ENCODE measurements around the gene GLOD4. TPM values are rescaled to one million over a fixed set of nuclear protein-coding genes. Genes with fewer than 3 reads are reported as not detected.
A peak's percentile ranks its signal among the peaks of the same experiment; 100 is the strongest.

Gene GLOD4
- total and polyA plus RNA-seq, 5 experiments from 2014 or later, result 79.9 to 97.4 (median 96.2) TPM

DNA sequence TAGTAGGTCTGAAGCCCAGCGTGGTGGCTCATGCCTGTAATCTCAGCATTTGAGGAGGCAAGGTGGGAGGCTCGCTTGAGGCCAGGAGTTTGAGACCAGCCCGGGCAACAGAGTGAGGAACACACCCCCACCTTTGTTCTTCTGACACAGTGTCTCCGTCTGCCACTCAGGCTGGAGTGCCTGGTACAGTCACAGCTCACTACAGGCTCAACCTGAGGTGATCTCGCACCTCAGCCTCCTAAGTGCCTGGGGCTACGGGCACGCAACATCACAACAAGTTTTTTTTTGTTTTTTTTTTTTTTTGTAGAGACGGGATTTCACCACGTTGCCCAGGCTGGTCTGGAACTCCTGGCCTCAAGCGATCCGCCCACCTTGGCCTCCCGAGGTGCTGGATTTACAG is 56.3 kb downstream of the GLOD4 start:
- H3K4me3 Mint-ChIP-seq, result no peak overlapping the region
- H3K36me3 Mint-ChIP-seq, result no peaks in the 10 kb centered on the region
- ATAC-seq (no peak), DNase-seq (no peak)
- POLR2A ChIA-PET, result interaction anchor here (0.7 kb wide), 2 partner anchors 56 to 735 kb away, joined by 3 to 5 read pairs; no protein-coding TSS in a partner anchor
- H3K9me3 Mint-ChIP-seq, result no peaks in the 10 kb centered on the region
- H3K27ac Mint-ChIP-seq, result no peak overlapping the region
- H3K27me3 Mint-ChIP-seq, result peaks cover 0 to 6% (median 0%) of the 10 kb centered on the region in 5 donors
- H3K4me1 Mint-ChIP-seq, result peaks cover 0 to 3% (median 0%) of the 10 kb centered on the region in 4 donors

DNA sequence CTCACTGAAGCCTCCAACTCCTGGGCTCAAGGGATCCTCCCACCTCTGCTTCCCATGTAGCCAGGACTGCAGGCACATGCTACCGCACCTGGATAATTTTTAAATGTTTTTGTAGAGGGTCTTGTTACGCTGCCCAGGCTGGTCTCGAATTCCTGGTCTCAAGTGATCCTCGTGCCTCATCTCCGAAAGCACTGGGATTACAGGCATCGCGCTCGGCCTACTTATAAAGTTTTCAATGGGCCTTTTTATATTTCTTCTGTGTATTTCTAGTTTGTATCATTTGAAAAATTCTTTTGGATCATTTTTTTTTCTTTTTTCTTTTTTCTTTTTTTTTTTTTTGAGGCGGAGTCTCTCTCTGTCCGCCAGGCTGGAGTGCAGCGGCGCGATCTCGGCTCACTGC is 57.0 kb downstream of the GLOD4 start:
- ATAC-seq (no peak), DNase-seq (no peak)
- no peak overlapping the region for H3K4me3 Mint-ChIP-seq
- H3K36me3 Mint-ChIP-seq, result no peaks in the 10 kb centered on the region
- H3K9me3 Mint-ChIP-seq, result no peaks in the 10 kb centered on the region
- no peaks in the 10 kb centered on the region for H3K4me1 Mint-ChIP-seq
- no peak overlapping the region for H3K27ac Mint-ChIP-seq
- peaks cover 0 to 6% (median 0%) of the 10 kb centered on the region in 5 donors for H3K27me3 Mint-ChIP-seq
- POLR2A ChIA-PET, result interaction anchor here (0.7 kb wide), 1 partner anchor 735 kb away, joined by 5 read pairs; no protein-coding TSS in a partner anchor

- peaks cover 0 to 4% (median 3%) of the 10 kb centered on the region in 4 donors for H3K4me1 Mint-ChIP-seq
Observed at GRCh38 chr17:721540-721937, 60.5 kb downstream of the GLOD4 start.

GRCh38 chr17:720706-721539 is 61.2 kb downstream of the GLOD4 start:
- Mint-ChIP-seq H3K27ac (peak overlapping the region in 1 of 10 donors; percentile 48), H3K36me3 (no peaks in the 10 kb centered on the region), H3K4me3 (no peak overlapping the region), H3K27me3 (peaks cover 0 to 1% (median 0%) of the 10 kb centered on the region in 5 donors), H3K9me3 (no peaks in the 10 kb centered on the region), H3K4me1 (peaks cover 0 to 5% (median 4%) of the 10 kb centered on the region in 4 donors)
- ATAC-seq (no peak), DNase-seq (no peak)
- POLR2A ChIA-PET, result no interaction called here

More at GRCh38 chr17:721540-721937, 60.5 kb downstream of the GLOD4 start:
- no peak for DNase-seq
- ATAC-seq, result no peak
- H3K4me3 Mint-ChIP-seq, result no peak overlapping the region
- peaks cover 0 to 1% (median 0%) of the 10 kb centered on the region in 5 donors for H3K27me3 Mint-ChIP-seq
- POLR2A ChIA-PET, result interaction anchor here (1.2 kb wide), 1 partner anchor 30 kb away, joined by 3 read pairs; no protein-coding TSS in a partner anchor
- H3K9me3 Mint-ChIP-seq, result no peaks in the 10 kb centered on the region
- no peaks in the 10 kb centered on the region for H3K36me3 Mint-ChIP-seq
- H3K27ac Mint-ChIP-seq, result no peak overlapping the region

DNA sequence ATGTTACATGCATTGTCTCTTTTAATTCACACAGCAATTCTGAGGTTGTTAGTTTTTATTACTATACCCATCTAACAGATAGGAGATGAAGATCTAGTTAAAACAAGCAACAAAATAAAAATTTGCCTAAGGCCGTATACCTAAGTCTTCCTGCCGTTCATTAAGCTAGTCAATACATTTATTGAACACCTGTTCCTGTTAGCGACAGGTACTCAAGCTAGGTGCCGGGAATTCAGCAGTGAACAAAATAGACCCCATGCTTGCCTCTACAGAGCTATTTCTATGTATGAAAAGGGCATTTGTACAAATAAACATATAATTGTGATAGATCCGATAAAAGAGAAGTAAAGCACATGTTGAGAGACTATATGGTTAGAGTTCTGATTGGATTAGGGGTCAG is 64.0 kb downstream of the GLOD4 start:
- Mint-ChIP-seq H3K9me3 (no peaks in the 10 kb centered on the region), H3K4me3 (no peak overlapping the region), H3K4me1 (peaks cover 9 to 22% (median 16%) of the 10 kb centered on the region in 4 donors), H3K27ac (peak overlapping the region in 1 of 10 donors; percentile 27), H3K36me3 (no peaks in the 10 kb centered on the region), H3K27me3 (no peaks in the 10 kb centered on the region)
- DNase-seq, result no peak
- POLR2A ChIA-PET, result interaction anchor here (0.7 kb wide), 1 partner anchor 18 kb away, joined by 4 read pairs; no protein-coding TSS in a partner anchor
- ATAC-seq, result no peak

Other genes starting within 250 kb of the GLOD4 start
- 10 to 100 TPM; 76.7 to 90.1 TPM for gene VPS53, start 67.4 kb downstream of the GLOD4 start, total RNA-seq
- gene VPS53, start 67.4 kb downstream of the GLOD4 start, polyA plus RNA-seq, result 1 to 10 TPM; 5.0 to 9.4 (median 8.1) TPM
- gene TLCD3A, start 49.7 kb downstream of the GLOD4 start, total RNA-seq, result 1 to 10 TPM; 2.1 to 3.8 TPM
- gene TLCD3A, start 49.7 kb downstream of the GLOD4 start, polyA plus RNA-seq, result 1 to 10 TPM in 2 of 3 donors, under 1 TPM in 1; 0.98 to 2.0 (median 1.2) TPM
- 10 to 100 TPM; 37.8 to 41.0 TPM for gene GEMIN4, start 30.0 kb downstream of the GLOD4 start, total RNA-seq
- gene GEMIN4, start 30.0 kb downstream of the GLOD4 start, polyA plus RNA-seq, result 10 to 100 TPM; 16.6 to 35.1 (median 21.2) TPM
- gene MRM3, start 73 bp upstream of the GLOD4 start, total RNA-seq, result 10 to 100 TPM; 26.2 to 26.3 TPM
- 10 to 100 TPM; 23.7 to 27.2 (median 23.9) TPM for gene MRM3, start 73 bp upstream of the GLOD4 start, polyA plus RNA-seq
- gene NXN, start 197.5 kb upstream of the GLOD4 start, total RNA-seq, result under 1 TPM; 0.49 to 0.70 TPM
- gene NXN, start 197.5 kb upstream of the GLOD4 start, polyA plus RNA-seq, result under 1 TPM; 0.06 to 0.85 (median 0.07) TPM
- gene TIMM22, start 214.8 kb upstream of the GLOD4 start, total RNA-seq, result 10 to 100 TPM; 14.5 to 15.9 TPM
- 10 to 100 TPM; 20.8 to 25.2 (median 23.5) TPM for gene TIMM22, start 214.8 kb upstream of the GLOD4 start, polyA plus RNA-seq

All from naive thymus-derived CD8-positive, alpha-beta T cell (primary cell).